ENCODE results near the gene CDC42. TPM values are rescaled to one million over a fixed set of nuclear protein-coding genes. Genes with fewer than 3 reads are reported as not detected.

Gene CDC42
- total and polyA plus RNA-seq, 9 of the 15 experiments (the other 6 are each of a cell fraction or from before 2014, with no cell fraction given): 186 to 398 (median 325) TPM

DNA sequence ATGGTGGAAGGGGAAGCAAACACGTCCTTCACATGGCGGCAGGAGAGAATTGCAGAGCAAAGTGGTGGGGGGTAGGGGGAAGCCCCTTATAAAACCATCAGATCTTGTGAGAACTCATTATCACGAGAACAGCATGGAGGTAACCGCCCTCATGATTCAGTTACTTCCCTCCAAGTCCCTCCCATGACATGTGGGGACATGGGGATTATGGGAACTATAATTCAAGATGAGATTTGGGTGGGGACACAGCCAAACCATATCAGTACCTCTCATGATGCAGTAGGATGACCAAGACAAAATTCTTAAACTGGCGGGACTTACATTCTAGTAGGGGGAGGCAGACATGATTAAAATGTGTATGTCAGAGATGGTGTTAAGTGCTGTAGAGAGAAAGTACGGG, 51.6 kb downstream of the CDC42 start (continued):
- TF ChIP-seq MITF (IDR thresholded peaks at IDR 0.05) (no peak), ZNF740 (CRISPR knock-in tag; IDR thresholded peaks at IDR 0.05) (no peak), ZNF740 (tag; IDR thresholded peaks at IDR 0.05) (no peak), ZFPM2 (CRISPR knock-in tag; IDR thresholded peaks at IDR 0.05) (no peak), ZNF695 (CRISPR knock-in tag; IDR thresholded peaks at IDR 0.05) (no peak), USF2 (CRISPR knock-in tag; IDR thresholded peaks at IDR 0.05) (no peak), HNRNPUL1 (IDR thresholded peaks at IDR 0.05; ENCODE audit: low read length) (no peak), ZFP1 (CRISPR knock-in tag; IDR thresholded peaks at IDR 0.05) (no peak), NR4A1 (CRISPR knock-in tag; IDR thresholded peaks at IDR 0.05) (no peak), NR4A1 (tag; IDR thresholded peaks at IDR 0.05) (no peak), HEY1 (CRISPR knock-in tag; IDR thresholded peaks at IDR 0.05; ENCODE audit: borderline replicate concordance) (no peak), ZBTB33 (CRISPR knock-in tag; IDR thresholded peaks at IDR 0.05) (peak; percentile 36; the same call in 1 of the 2 replicates), CBFA2T2 (conservative IDR thresholded peaks at IDR 0.05) (peak; percentile 45), RBM17 (IDR thresholded peaks at IDR 0.05; ENCODE audit: borderline replicate concordance, low read depth, low read length) (no peak), ATF1 (CRISPR knock-in tag; IDR thresholded peaks at IDR 0.05) (no peak), ATF1 (tag; IDR thresholded peaks at IDR 0.05) (peak; percentile 39), C11orf30 (IDR thresholded peaks at IDR 0.05; ENCODE audit: low read depth) (no peak), MYNN (IDR thresholded peaks at IDR 0.05) (0 out of 2 replicates have a peak, but pooled peaks have one; percentile 25), MYNN (CRISPR knock-in tag; IDR thresholded peaks at IDR 0.05) (no peak), MTA1 (IDR thresholded peaks at IDR 0.05; ENCODE audit: borderline replicate concordance) (no peak), KDM1A (IDR thresholded peaks at IDR 0.05) (no peak), ZNF232 (CRISPR knock-in tag; IDR thresholded peaks at IDR 0.05) (no peak), TAL1 (IDR thresholded peaks at IDR 0.05) (peak; percentile 39; the same call in 1 of the 2 replicates), DLX4 (CRISPR knock-in tag; IDR thresholded peaks at IDR 0.05) (no peak)
- TF ChIP-seq, protein P1, sequence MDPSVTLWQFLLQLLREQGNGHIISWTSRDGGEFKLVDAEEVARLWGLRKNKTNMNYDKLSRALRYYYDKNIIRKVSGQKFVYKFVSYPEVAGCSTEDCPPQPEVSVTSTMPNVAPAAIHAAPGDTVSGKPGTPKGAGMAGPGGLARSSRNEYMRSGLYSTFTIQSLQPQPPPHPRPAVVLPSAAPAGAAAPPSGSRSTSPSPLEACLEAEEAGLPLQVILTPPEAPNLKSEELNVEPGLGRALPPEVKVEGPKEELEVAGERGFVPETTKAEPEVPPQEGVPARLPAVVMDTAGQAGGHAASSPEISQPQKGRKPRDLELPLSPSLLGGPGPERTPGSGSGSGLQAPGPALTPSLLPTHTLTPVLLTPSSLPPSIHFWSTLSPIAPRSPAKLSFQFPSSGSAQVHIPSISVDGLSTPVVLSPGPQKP (CRISPR knock-in tag; IDR thresholded peaks at IDR 0.05): no peak
- TF ChIP-seq, protein P2, sequence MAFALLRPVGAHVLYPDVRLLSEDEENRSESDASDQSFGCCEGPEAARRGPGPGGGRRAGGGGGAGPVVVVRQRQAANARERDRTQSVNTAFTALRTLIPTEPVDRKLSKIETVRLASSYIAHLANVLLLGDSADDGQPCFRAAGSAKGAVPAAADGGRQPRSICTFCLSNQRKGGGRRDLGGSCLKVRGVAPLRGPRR (CRISPR knock-in tag; IDR thresholded peaks at IDR 0.05): no peak
